ENCODE results near the gene NAPEPLD.
A peak's percentile ranks its signal among the peaks of the same experiment; 100 is the strongest.
"Not testable (repeated sequence)": the region's sequence is repeated elsewhere in the genome, so short reads cannot be mapped to it uniquely, and the experiment has no call there.

NAPEPLD gene

GRCh38 chr7:103106005-103106702 lies 42.7 kb downstream of the NAPEPLD start:
- DNase-seq, result no peak

- no peak for DNase-seq
These were observed 47.4 kb downstream of the NAPEPLD start for GRCh38 chr7:103101543-103101942.

- DNase-seq, result no peak
These were observed 48.6 kb downstream of the NAPEPLD start for GRCh38 chr7:103100348-103100747.

- no peak for DNase-seq
These were observed 51.9 kb downstream of the NAPEPLD start for GRCh38 chr7:103097041-103097440.

GRCh38 chr7:103095558-103095957 lies 53.3 kb downstream of the NAPEPLD start:
- DNase-seq, result not testable (repeated sequence)

GRCh38 chr7:103094102-103094501 lies 54.8 kb downstream of the NAPEPLD start:
- DNase-seq, result no peak

- no peak for DNase-seq
These were observed 55.5 kb downstream of the NAPEPLD start for GRCh38 chr7:103093429-103093828.

GRCh38 chr7:103092321-103092720 lies 56.6 kb downstream of the NAPEPLD start:
- DNase-seq, result not testable (repeated sequence)

- no peak for DNase-seq
These were observed 65.7 kb downstream of the NAPEPLD start for GRCh38 chr7:103083210-103083609.

- DNase-seq, result no peak
These were observed 66.4 kb downstream of the NAPEPLD start for GRCh38 chr7:103082497-103082896.

GRCh38 chr7:103080923-103081322 lies 68.0 kb downstream of the NAPEPLD start:
- no peak for DNase-seq

- DNase-seq, result no peak
These were observed 69.1 kb downstream of the NAPEPLD start for GRCh38 chr7:103079836-103080235.

- not testable (repeated sequence) for DNase-seq
These were observed 70.7 kb downstream of the NAPEPLD start for GRCh38 chr7:103078226-103078625.

GRCh38 chr7:103077318-103077717 lies 71.6 kb downstream of the NAPEPLD start:
- no peak for DNase-seq

GRCh38 chr7:103076764-103077163 lies 72.1 kb downstream of the NAPEPLD start:
- no peak for DNase-seq

- DNase-seq, result peak; percentile 80 to 84
These were observed 73.5 kb downstream of the NAPEPLD start for GRCh38 chr7:103075337-103075918.

GRCh38 chr7:103074519-103075336 lies 74.2 kb downstream of the NAPEPLD start, which contains the start of the genes ARMC10 and FBXL13:
TSS of gene ARMC10 (plus strand) at chr7:103075140. CDS start at chr7:103075273, 133 bp downstream.
TSS of gene FBXL13 (minus strand) at chr7:103074796.
- peak; percentile 88 to 91 for DNase-seq

GRCh38 chr7:103073989-103074518 lies 74.8 kb downstream of the NAPEPLD start:
- no peak for DNase-seq

- DNase-seq, result no peak
These were observed 77.9 kb downstream of the NAPEPLD start for GRCh38 chr7:103071000-103071399.

GRCh38 chr7:103068414-103069403 lies 80.2 kb downstream of the NAPEPLD start:
- DNase-seq, result no peak

- peak; percentile 41 to 63 for DNase-seq
These were observed 83.2 kb downstream of the NAPEPLD start for GRCh38 chr7:103065667-103066066.

- DNase-seq, result no peak
These were observed 85.0 kb downstream of the NAPEPLD start for GRCh38 chr7:103063895-103064294.

All from stimulated activated CD4-positive, alpha-beta T cell treated with anti-CD3 and anti-CD28 coated beads, Interleukin-2, amount 100 ng/mL, for 24 hours (primary cell).